ENCODE measurements around the gene DPYSL4.

- TF ChIP-seq, protein P1, sequence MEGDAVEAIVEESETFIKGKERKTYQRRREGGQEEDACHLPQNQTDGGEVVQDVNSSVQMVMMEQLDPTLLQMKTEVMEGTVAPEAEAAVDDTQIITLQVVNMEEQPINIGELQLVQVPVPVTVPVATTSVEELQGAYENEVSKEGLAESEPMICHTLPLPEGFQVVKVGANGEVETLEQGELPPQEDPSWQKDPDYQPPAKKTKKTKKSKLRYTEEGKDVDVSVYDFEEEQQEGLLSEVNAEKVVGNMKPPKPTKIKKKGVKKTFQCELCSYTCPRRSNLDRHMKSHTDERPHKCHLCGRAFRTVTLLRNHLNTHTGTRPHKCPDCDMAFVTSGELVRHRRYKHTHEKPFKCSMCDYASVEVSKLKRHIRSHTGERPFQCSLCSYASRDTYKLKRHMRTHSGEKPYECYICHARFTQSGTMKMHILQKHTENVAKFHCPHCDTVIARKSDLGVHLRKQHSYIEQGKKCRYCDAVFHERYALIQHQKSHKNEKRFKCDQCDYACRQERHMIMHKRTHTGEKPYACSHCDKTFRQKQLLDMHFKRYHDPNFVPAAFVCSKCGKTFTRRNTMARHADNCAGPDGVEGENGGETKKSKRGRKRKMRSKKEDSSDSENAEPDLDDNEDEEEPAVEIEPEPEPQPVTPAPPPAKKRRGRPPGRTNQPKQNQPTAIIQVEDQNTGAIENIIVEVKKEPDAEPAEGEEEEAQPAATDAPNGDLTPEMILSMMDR (IDR thresholded peaks at IDR 0.05): no peak
- no peak for TF ChIP-seq POLR2A (IDR thresholded peaks at IDR 0.05)
These were observed 1.6 kb downstream of the DPYSL4 start for GRCh38 chr10:132188331-132188730.

Data from adrenal gland (tissue), 5 donors.